Measurements from ENCODE around the gene HOXC10. TPM values are rescaled to one million over a fixed set of nuclear protein-coding genes. Genes with fewer than 3 reads are reported as not detected.

Gene HOXC10
- total and polyA plus RNA-seq, 2 of the 8 experiments (the other 6 are each of a cell fraction or from before 2014, with no cell fraction given) = not detected

- no peak overlapping the region for H3K27ac ChIP-seq (ENCODE audit: low read depth, low read length)
These were observed 44.8 kb downstream of the HOXC10 start for GRCh38 chr12:54029529-54030441.

More at GRCh38 chr12:54029529-54030441, 44.8 kb downstream of the HOXC10 start:
- Histone ChIP-seq H4K20me1 (replicated peaks in 1 of 2; ENCODE audit: control insufficient read depth in 1 of 2, insufficient read depth in 2 of 2, low read length in 2 of 2) (peaks cover 13 to 14% of the 10 kb centered on the region in 2 experiments), H4K8ac (ENCODE audit: extremely low read depth, insufficient read depth, low read length) (no peak overlapping the region), H2BK20ac (ENCODE audit: low read length) (no peak overlapping the region), H3K23me2 (ENCODE audit: low read depth, low read length) (no peaks in the 10 kb centered on the region), H2AFZ (ENCODE audit: low read length) (no peak overlapping the region), H3K14ac (ENCODE audit: insufficient read length) (no peak overlapping the region), H3K79me2 (ENCODE audit: control insufficient read depth in 1 of 2, insufficient read depth in 2 of 2, low read length in 2 of 2) (no peaks in the 10 kb centered on the region), H3K79me1 (ENCODE audit: low read depth, low read length) (no peaks in the 10 kb centered on the region), H3K4ac (replicated peaks; ENCODE audit: insufficient read length, low read depth, low read length) (no peak overlapping the region), H2BK5ac (ENCODE audit: low read depth, low read length) (no peak overlapping the region), H4K5ac (ENCODE audit: insufficient read length, low read depth, low read length) (no peak overlapping the region), H3K4me2 (ENCODE audit: insufficient read depth in 1 of 2, low read depth in 2 of 2, low read length in 2 of 2) (peak overlapping the region; percentile 47 to 65; a peak in 3 of 4 replicates), H2BK15ac (ENCODE audit: low read length) (no peak overlapping the region), H3K56ac (replicated peaks; ENCODE audit: insufficient read length, low read depth, low read length) (no peak overlapping the region), H3K9ac (replicated peaks in 1 of 4; ENCODE audit: extremely low read depth in 1 of 4, low read depth in 3 of 4, low read length in 3 of 4) (no peak overlapping the region), H4K91ac (replicated peaks; ENCODE audit: insufficient read length, low read length) (no peak overlapping the region), H2BK120ac (replicated peaks; ENCODE audit: low read depth, low read length) (no peak overlapping the region), H3K18ac (ENCODE audit: extremely low read depth, low read length) (peak overlapping the region; percentile 24; the same call in 1 of the 2 replicates), H3K9me3 (ENCODE audit: insufficient read depth in 2 of 2, low read depth in 1 of 2, low read length in 1 of 2) (no peaks in the 10 kb centered on the region; a peak in 1 of 4 replicates), H3K4me3 (ENCODE audit: extremely low read depth in 1 of 4, insufficient read depth in 2 of 4, low read depth in 3 of 4, low read length in 4 of 4) (peak overlapping the region in 1 of 4 experiments; percentile 37; a peak in 1 of 8 replicates), H3K27me3 (replicated peaks in 1 of 4; ENCODE audit: control insufficient read depth in 3 of 4, extremely low read depth in 1 of 4, insufficient read depth in 3 of 4, low read length in 3 of 4) (peaks cover 94 to 100% (median 98%) of the 10 kb centered on the region in 4 experiments), H2AK5ac (ENCODE audit: low read depth, low read length) (no peak overlapping the region), H3K23ac (ENCODE audit: insufficient read length) (no peak overlapping the region), H3K36me3 (ENCODE audit: control insufficient read depth in 2 of 4, insufficient read depth in 4 of 4, low read length in 3 of 4) (peaks cover 0 to 8% (median 0%) of the 10 kb centered on the region in 4 experiments; a peak in 1 of 8 replicates), H2BK12ac (ENCODE audit: low read depth, low read length) (peak overlapping the region; percentile 20; the same call in 1 of the 2 replicates), H3K4me1 (replicated peaks in 1 of 4; ENCODE audit: control insufficient read depth in 3 of 4, insufficient read depth in 4 of 4, low read length in 3 of 4) (peaks cover 0 to 9% (median 2%) of the 10 kb centered on the region in 4 experiments; a peak in 5 of 7 replicates)
- 5% methylated on average over 41 of the region's 53 CpGs; no CpG with 5 or more reads in 1 of the 2 experiments for WGBS, 2 experiments (ENCODE audit: extremely low coverage in 1 of 2, insufficient coverage in 1 of 2, insufficient read length in 1 of 2, insufficient replicate concordance in 2 of 2, low coverage in 1 of 2, low lambda C conversion rate in 2 of 2, missing lambda C conversion rate in 1 of 2)
- ChIA-PET CTCF (ENCODE audit: partially characterized antibody) (interaction anchor here (0.6 to 20.0 kb wide), 14 partner anchors 13 to 178 kb away, joined by 3 to 339 read pairs (median 14); partner anchors contain the start of genes HOXC10, HOXC4, HOXC8 and SMUG1), POLR2A (ENCODE audit: partially characterized antibody) (interaction anchor here (0.8 to 0.9 kb wide), 2 partner anchors 23 to 47 kb away, joined by 3 read pairs; no protein-coding TSS in a partner anchor)
- peak in 1 of 2 experiments; percentile 69 for DNase-seq (ENCODE audit: low read depth in 1 of 2, low spot score in 2 of 2)
- FAIRE-seq = no peak
- TF ChIP-seq SP1 (IDR thresholded peaks at IDR 0.05; ENCODE audit: low read depth, low read length) = peak; percentile 41; the same call in 1 of the 2 replicates
- TF ChIP-seq SUZ12 (IDR thresholded peaks at IDR 0.05; ENCODE audit: low read length) = peak; percentile 93
- TF ChIP-seq NRF1 (IDR thresholded peaks at IDR 0.05; ENCODE audit: low read depth, low read length) = no peak
- peak; percentile 93 for TF ChIP-seq CTBP2 (IDR thresholded peaks at IDR 0.05; ENCODE audit: borderline replicate concordance, insufficient read depth, insufficient read length, low read length)
- peak; percentile 97 for TF ChIP-seq RNF2 (IDR thresholded peaks at IDR 0.05; ENCODE audit: borderline replicate concordance, low read depth, low read length, missing control alignments, poor library complexity, severe bottlenecking)
- peak; percentile 93 for TF ChIP-seq EZH2 (IDR thresholded peaks at IDR 0.05; ENCODE audit: low read depth, low read length, severe bottlenecking)
